ENCODE measurements around the gene SLC35B4.

Gene SLC35B4, protein sequence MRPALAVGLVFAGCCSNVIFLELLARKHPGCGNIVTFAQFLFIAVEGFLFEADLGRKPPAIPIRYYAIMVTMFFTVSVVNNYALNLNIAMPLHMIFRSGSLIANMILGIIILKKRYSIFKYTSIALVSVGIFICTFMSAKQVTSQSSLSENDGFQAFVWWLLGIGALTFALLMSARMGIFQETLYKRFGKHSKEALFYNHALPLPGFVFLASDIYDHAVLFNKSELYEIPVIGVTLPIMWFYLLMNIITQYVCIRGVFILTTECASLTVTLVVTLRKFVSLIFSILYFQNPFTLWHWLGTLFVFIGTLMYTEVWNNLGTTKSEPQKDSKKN

DNA sequence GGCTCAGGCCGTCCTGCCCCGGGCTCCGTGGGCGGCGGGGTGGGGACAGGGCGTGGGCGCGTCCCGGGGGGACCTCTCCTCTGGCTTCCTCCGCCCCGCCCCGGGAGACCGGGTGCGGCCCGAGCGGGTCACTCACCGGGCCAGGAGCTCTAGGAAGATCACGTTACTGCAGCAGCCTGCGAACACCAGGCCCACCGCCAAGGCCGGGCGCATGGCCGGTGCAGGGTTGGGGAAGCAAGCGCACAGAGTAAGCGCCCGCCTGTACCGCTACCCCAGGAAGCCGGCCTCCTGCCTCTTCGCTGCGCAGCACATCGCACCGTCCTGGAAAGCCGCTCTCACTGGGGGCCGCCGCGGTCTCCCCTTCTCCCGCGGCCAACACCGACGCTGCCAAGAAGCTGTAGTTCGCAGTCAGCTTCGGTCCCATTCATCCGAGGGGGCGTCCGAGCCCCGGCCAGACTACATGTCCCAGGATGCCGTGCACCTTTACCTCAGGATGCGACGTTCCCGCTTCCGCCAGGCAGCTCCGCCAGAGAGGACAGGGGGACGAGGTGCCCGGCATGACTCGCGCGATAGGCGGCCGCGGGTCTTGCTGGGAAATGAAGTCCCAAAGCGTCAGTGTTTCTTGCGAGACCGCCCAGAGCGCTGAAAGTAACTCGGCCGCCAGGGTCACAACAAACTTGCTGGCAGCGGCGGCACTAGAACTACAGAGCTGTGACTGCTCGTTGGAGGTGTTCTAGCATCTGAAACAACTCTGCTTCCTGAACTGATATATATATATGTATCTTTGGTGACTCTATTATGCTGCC is at the start of gene SLC35B4:
TSS of gene SLC35B4 (minus strand) at position 392 of the 806 bp plus-strand sequence. CDS start at position 213, 179 bp downstream.
- DNase-seq (ENCODE audit: insufficient read length, low spot score) (peak; percentile 94), FAIRE-seq (peak; percentile 94)

DNA sequence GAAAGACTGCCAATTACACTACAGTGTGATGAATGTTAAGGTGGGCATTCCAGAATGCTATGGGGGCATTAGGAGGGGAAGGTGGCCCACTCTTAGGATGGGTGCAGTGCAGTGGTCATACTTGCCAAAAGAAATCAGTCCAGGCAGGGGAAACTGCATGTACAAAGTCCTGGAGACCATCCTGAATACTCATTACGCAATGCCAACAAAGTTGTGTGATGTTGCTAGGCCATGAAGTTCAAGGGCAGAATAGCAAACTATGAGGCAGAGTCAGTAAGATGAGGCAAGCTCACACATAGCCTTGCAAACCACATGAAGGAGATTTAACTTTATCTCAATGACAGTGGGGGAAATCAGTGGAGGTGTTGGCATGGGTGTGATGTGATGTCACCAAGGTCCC is 49.8 kb upstream of the SLC35B4 start:
- FAIRE-seq, result no peak
- no peak for DNase-seq (ENCODE audit: insufficient read length, low spot score)

DNA sequence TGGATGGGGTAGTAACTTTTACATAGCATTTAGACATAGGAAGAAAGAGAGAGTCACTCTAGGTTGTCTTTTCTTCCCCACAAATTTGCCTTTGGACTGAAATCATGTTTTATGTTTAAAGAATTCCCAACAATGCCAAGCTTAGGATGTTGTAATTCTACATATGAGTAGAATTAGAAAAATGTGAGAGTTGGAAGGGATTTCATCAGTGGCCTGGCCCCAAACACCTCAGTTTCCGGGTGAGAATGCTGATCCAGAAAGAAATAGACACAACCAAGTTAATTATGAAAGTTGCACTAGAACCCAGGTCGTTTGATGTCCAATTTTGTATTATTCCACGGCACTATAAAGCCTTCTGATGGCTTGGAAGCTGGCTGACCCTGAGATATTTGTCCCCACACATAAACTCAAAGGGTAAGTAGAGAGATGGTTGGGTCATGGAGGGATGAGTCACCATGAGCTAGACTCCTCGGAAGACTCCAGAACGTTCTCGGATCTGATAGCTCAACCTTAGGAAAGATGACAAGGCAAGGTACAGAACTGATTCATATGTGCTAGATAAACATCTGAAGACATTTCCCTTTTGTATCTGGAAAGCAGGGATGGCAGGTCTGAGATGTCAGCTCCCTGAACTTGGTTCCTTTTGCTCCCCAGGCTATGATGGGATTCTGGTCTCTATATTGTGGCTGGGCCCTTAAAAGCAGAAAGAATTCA is 48.8 kb upstream of the SLC35B4 start:
- FAIRE-seq (no peak), DNase-seq (ENCODE audit: insufficient read length, low spot score) (no peak)

DNA sequence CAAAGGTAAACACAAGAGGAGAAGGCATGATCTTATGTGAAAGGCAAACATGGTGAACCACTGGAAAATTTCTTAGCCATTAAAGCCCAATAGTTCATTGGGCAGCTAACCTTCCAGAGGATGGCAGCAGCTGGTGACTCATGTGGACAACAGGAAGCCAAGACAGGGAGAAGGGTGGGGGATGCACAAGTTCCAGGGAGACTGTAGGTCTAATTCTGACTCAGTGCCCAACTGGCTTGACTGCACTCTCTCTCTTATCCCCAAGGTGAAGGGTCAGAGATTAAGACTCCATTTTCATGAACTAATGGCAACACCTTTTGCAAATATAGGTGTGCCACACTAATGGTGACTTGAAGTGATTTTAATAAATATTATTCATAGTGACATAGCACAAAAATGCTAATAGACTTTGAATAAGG is 47.9 kb upstream of the SLC35B4 start:
- no peak for FAIRE-seq
- DNase-seq (ENCODE audit: insufficient read length, low spot score), result peak; percentile 5

DNA sequence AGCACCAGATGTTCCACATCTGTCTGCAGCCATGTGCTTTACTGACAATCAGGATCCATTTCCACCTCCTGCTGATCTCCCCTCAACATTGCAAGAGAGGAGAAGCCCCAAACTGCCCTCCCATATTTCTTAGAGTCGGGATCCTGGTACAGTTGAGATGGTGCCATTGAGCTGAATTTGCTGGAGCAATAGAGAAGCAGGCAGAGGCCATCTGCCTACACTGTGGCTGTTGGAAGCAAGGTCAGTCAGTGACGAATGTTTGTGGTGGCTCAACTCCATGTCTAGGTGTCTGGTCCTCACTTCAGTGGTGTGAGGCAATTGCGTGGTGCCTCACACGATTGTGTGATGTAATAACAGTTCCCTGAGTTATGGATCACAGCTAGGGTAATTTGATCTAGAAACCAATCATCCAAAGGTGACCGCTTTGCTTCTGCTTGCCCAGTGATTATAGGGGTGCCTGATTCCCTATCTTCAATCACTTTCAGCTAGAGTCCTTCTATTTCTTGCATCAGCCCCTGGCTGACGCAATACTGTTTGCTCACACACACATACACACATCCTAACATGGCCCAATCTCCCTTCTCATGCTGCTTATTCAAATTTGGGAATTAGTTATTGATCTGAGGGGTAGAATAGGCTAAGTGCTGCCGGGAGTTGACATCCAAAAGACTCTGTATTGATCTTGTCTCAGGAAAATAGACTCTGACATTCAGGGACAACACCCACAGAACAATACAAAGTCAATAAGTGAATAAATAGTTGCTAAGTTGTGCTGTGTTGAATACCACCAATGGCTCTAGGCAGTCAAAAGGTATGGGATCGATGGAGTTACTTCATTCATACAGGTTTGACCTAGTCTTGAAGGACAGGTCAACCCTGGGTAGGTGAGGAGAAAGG is 46.1 kb upstream of the SLC35B4 start:
- FAIRE-seq (no peak), DNase-seq (ENCODE audit: insufficient read length, low spot score) (no peak)

DNA sequence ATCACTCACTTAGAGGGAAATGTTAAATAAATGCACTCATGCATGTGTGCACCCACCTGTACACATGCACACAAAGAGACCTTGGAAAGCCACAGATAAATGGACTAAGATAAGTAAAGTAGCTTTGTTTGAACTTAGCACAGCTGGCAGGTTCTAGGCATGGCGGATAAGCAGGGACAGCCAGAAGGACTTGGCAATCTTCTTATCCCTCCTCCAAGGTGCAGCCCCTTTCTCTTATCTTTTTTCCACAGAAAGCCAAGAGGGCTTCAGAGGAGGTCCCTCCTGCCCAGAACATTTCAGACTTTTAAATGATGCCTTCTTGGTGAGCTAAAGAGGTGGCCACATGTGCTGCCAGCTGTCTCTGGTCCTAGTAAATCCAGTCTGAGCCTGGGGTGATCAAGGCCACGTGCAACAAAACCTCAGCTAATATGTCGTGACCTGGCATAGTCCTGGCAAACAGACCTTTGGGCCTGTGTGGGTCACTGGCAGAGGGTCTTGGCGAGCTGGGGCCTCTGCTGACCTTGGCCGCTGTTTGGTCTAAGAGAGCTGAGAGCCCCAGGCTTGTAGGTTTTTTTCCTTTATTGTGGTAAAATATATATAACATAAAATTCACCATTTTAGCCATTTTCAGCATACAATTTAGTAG is 43.2 kb upstream of the SLC35B4 start:
- FAIRE-seq (no peak), DNase-seq (ENCODE audit: insufficient read length, low spot score) (no peak)

DNA sequence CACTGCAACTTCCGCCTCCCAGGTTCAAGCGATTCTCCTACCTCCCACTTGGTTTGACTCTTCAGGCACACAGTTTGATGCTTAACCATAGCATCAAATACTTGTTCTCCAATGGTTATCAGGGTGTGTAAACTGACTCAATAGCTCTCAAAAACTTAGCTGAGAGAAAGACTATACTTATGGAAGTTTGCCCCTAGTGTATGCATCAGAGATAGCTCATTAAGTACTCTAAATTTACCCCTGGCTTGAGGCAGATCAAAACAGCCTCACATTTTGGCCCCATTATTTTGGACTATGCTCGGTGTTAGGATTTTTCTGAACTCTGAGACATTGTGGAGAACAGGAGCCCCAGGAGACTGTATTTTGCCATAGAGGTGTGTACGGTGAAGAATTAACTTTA is 40.8 kb upstream of the SLC35B4 start:
- DNase-seq (ENCODE audit: insufficient read length, low spot score) (no peak), FAIRE-seq (no peak)

DNA sequence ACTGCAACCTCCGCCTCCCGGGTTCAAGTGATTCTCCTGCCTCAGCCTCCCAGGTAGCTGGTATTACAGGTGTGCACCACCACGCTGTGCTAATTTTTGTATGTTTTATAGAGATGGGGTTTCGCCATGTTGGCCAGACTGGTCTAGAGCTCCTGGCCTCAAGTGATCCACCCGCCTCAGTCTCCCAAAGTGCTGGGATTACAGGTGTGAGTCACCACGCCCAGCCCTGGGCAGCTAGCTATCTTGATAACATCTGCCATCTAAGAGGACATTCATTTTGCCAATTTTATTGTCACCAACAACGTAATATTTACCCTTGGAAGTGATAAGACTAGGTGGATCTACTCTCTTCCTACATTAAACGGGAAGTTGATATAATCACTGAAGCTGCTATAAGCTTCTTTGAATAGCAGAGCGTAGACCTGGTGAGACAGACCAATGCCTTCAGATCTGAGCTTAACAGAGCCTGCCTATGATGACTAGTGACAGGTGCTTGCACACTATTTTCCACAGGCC is 39.7 kb upstream of the SLC35B4 start:
- no peak for DNase-seq (ENCODE audit: insufficient read length, low spot score)
- no peak for FAIRE-seq

DNA sequence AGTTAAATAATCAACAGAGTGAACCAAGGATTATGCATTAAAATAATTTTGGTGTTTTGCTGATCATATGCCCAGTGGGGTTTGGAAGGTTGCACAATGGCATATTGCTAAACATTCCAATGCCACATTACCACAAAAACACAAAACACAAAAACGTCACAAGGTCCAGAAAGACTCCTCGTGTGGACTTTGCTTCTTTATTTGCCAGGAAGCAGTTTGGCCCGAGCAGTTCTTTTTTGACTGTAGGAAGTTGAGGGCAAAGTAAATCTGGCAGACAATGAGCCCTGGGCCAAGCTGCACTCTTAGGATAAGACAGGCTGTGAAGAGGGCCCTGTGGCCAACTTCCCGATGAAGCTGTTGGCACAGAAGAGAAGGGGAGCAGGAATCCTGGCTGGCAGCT is 39.2 kb upstream of the SLC35B4 start:
- FAIRE-seq (no peak), DNase-seq (ENCODE audit: insufficient read length, low spot score) (no peak)

DNA sequence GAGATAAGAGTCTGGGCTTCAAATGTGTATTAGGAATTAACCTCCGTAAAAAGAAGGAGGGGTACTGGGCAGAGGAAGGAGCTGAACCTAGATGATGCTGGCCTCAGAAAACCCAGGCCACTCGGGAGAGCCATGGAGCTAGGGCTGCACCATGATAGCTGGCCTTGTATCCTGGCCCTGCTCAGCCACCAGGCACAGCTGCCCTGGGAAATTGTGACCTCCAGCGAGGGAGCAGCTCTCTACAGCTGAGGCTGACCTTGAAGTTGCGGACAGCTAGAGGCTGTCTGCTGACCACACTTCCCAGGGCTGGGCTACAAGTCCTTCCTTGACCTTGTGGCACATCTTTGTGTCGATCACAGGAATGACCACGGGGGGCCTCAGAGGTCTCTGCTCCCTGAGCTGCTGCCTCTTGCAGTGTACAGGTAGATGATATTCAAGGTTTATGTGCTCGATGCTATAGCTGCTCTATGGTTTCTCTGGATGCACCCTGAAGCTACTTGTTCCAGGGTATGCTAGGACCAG is 38.3 kb upstream of the SLC35B4 start:
- FAIRE-seq (no peak), DNase-seq (ENCODE audit: insufficient read length, low spot score) (no peak)

DNA sequence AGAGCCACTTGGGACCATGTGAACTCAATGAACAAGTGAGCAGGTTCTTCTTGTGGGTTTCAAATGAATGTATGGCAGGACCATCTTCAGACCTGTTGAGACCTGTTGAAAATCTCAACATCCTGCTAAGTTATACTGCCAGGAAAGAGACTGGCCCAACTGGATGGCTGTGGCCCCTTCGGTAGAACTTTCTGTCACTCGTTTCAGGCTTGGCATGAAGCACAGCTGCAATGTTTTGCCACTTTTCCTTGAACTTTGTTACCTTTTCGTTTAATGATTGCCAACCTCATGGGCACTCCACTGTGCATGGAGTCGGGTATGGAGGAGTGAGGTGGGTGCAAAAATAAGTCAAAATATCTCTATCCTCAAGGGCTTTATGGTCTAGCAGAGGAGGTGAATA is 36.7 kb upstream of the SLC35B4 start:
- DNase-seq (ENCODE audit: insufficient read length, low spot score), result no peak
- no peak for FAIRE-seq

DNA sequence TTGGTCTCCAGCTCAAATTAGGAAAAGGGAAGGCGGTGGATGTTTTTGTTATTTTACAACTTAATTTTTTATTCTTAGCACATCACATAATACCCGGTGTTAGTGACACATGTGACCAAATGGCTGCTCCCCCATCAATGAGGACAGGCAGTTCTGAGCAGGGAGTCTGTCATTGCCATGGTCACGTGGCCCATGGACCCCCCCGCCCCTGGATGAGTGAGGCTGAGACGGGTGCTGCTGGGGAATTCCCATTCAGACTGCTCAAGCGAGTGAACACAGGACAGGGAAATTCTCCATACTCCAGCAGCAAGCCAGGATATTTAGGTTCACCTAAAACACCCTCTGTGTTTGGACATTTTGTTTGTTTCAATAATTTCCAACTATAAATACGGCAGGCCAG is 34.7 kb upstream of the SLC35B4 start:
- DNase-seq (ENCODE audit: insufficient read length, low spot score) (no peak), FAIRE-seq (no peak)

DNA sequence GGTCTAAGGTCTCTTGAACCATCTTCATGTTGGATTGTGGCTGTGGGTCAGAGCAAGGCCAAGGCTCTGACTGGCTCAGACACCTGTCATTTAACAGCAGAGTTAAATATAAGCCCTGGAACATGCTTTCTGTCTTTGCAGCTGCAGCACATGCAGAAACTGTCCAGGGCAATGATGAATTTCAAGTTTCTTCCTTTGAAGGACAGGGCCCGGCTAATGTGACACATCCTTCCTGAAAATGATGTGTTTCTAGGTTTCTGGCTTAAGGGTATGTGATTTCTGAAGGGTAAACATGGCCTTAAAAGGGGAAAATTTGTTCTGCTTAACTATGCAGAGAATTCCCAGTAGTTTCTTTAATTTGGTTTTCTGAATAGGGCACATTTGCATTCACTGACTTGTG is 34.0 kb upstream of the SLC35B4 start:
- FAIRE-seq (no peak), DNase-seq (ENCODE audit: insufficient read length, low spot score) (no peak)

DNA sequence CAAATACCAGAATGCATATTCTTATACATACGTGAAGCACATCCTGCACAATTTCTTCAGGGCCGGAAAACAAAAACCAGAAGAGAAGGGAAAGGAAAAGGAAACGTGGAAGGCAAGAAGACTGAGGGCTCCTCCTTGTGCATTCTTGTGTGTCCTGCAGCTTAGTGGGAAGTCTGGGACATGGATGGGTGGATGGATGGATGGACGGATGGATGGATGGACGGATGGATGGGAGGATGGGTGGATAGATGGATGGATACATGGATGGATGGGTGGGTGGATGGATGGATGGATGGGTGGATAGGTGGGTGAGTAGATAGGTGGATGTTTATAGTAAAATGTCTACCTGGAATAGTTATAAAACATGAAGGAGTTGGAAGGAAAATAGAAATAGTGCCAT is 30.8 kb upstream of the SLC35B4 start:
- no peak for DNase-seq (ENCODE audit: insufficient read length, low spot score)
- no peak for FAIRE-seq

DNA sequence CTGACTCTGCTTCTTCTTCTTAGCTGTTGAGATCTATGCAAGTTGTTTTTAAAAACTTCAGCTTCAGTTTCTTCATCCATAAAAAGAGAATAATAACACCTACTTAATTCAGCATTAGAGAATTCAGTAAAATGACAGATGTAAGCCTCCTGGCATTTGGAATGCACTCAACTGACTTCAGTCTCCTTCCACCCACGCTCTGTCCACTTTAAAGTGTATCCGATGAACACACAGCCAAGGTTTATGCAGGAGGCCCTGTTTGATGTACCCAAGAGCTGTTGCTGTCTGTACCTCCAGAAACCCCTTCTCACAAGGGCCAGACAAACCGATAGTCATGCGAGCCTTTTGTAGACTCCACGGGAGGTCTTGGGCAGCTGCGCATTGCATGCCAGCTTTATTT is 27.1 kb upstream of the SLC35B4 start:
- FAIRE-seq (no peak), DNase-seq (ENCODE audit: insufficient read length, low spot score) (no peak)

DNA sequence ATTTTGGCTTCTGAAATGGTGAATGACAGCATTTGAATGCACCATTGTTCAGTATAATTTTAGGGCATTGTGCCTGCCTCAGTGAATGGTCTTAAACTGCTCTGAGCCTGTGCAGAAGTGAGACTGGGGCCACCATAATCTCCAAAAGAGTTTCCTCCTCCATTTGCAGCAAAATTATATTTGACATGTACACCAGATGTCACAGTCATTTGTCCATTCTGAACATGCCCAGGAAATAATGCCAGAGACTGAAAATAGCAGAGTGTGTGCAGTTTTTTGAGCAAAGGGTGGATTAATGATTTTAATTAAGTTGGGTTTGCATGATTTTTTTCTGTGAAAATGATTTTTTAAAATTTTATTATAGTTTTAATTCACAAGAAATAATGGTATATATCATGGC is 26.4 kb upstream of the SLC35B4 start:
- FAIRE-seq, result no peak
- DNase-seq (ENCODE audit: insufficient read length, low spot score), result no peak

DNA sequence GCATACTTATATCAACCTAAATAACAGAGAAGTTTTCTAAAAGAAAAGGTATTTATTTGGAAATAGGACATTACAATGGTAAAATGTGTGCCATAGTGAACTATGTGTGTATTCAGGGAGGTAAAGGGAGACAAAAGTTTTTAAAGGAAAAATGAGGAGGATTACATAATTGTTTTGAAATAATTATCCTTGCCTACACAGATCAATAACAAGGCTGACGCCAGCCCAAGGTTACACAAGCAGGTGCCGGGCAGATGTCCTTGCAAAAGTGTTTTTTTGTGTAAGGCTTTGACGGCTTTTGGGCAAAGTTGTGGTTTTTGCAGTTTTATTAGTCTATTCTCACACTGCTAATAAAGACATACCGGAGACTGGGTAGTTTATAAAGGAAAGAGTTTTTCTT is 22.7 kb upstream of the SLC35B4 start:
- DNase-seq (ENCODE audit: insufficient read length, low spot score), result no peak
- no peak for FAIRE-seq

DNA sequence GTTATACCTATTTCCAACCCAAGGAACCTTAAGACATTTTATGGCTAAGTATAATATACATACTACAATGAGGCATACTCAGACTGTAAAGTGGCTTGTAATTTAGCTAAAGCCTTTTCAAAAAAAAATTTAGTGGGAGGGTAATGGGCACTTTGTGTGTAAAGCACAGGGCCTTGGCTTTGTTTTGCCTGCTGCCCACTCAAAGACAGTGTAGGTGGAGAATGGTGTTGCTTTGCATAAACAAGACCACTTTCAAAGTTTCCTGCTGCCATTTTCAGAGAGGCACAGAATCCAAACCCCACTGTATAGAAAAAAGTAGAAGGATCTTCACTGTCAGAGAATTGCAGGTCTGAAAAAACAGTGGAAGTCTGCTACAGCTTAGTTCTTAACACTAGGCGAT is 21.2 kb upstream of the SLC35B4 start:
- FAIRE-seq (no peak), DNase-seq (ENCODE audit: insufficient read length, low spot score) (no peak)

DNA sequence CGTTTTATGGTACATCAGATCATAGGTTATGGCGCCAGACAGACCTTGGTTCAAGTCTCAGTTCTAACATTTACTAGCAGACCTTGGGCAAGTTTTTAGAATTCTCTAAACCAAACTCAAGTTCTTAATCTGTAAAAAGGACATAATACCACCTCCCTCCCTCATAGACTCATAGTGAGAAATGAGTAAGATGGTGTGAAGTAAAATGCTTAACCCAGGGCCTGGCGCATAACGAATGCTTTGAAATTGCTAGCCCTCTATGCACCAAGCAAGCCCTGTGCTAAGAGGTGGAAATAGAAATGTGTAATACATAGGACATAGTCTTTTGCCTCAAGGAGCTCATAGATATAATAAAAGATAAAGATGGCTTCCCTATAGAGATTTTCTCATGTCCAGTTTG is 17.7 kb upstream of the SLC35B4 start:
- no peak for DNase-seq (ENCODE audit: insufficient read length, low spot score)
- FAIRE-seq, result no peak

DNA sequence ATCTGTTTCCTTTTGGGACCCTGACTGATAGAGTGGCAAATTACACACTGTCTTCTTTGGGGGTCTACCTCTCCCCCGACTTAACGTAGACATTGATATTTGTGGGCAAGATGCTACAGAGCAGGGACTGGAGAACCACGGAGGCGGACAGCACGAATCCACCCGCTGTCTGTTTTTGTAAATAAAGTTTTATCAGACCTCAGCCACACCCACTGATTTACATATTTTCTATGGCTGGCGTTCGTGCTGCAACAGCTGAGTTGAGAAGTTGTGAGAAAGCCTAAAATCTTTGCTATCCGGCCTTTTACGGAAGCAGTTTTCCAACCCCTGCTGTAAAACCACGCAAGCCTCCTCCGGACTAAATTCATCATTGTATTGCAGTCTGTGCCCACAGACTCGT is 17.2 kb upstream of the SLC35B4 start:
- DNase-seq (ENCODE audit: insufficient read length, low spot score) (no peak), FAIRE-seq (no peak)
